ENCODE results near the gene RBM10.

Gene RBM10

GRCh38 chrX:47190445-47191269 lies 45.6 kb downstream of the RBM10 start:
- peak; percentile 92 for DNase-seq (ENCODE audit: low read depth, low spot score)
- H3K4me3 ChIP-seq (ENCODE audit: low read depth, low read length) = peak overlapping the region; percentile 60
- in situ Hi-C loops (cut with HindIII; ENCODE audit: low sequenced_read_pairs) = no loop called here
- no peak for TF ChIP-seq CTCF (IDR thresholded peaks at IDR 0.05; ENCODE audit: low read depth, low read length)

- peak overlapping the region; percentile 60 for H3K4me3 ChIP-seq (ENCODE audit: low read depth, low read length)
- no peak for DNase-seq (ENCODE audit: low read depth, low spot score)
- in situ Hi-C loops (cut with HindIII; ENCODE audit: low sequenced_read_pairs) = no loop called here
- TF ChIP-seq CTCF (IDR thresholded peaks at IDR 0.05; ENCODE audit: low read depth, low read length) = no peak
These were observed 46.3 kb downstream of the RBM10 start for GRCh38 chrX:47191331-47191730.

- DNase-seq (ENCODE audit: low read depth, low spot score) = no peak
- TF ChIP-seq CTCF (IDR thresholded peaks at IDR 0.05; ENCODE audit: low read depth, low read length) = no peak
- H3K4me3 ChIP-seq (ENCODE audit: low read depth, low read length) = peak overlapping the region; percentile 60
- in situ Hi-C loops (cut with HindIII; ENCODE audit: low sequenced_read_pairs) = no loop called here
These were observed 46.9 kb downstream of the RBM10 start for GRCh38 chrX:47191806-47192401.

- H3K4me3 ChIP-seq (ENCODE audit: low read depth, low read length) = peak within 1 kb of the TSS; percentile 98
- peak; percentile 71 for TF ChIP-seq CTCF (IDR thresholded peaks at IDR 0.05; ENCODE audit: low read depth, low read length)
- DNase-seq (ENCODE audit: low read depth, low spot score) = peak; percentile 98
- in situ Hi-C loops (cut with HindIII; ENCODE audit: low sequenced_read_pairs) = no loop called here
These were observed 48.6 kb downstream of the RBM10 start, which contains the start of gene UBA1 for GRCh38 chrX:47193475-47194193. TSS of gene UBA1 (plus strand) at chrX:47193829. CDS start at chrX:47198803, 4,974 bp downstream.

GRCh38 chrX:47194194-47194787 lies 49.3 kb downstream of the RBM10 start:
- peak overlapping the region; percentile 98 for H3K4me3 ChIP-seq (ENCODE audit: low read depth, low read length)
- DNase-seq (ENCODE audit: low read depth, low spot score) = no peak
- TF ChIP-seq CTCF (IDR thresholded peaks at IDR 0.05; ENCODE audit: low read depth, low read length) = no peak
- in situ Hi-C loops (cut with HindIII; ENCODE audit: low sequenced_read_pairs) = no loop called here

GRCh38 chrX:47196098-47196497 lies 51.1 kb downstream of the RBM10 start:
- in situ Hi-C loops (cut with HindIII; ENCODE audit: low sequenced_read_pairs) = no loop called here
- no peak overlapping the region for H3K4me3 ChIP-seq (ENCODE audit: low read depth, low read length)
- no peak for TF ChIP-seq CTCF (IDR thresholded peaks at IDR 0.05; ENCODE audit: low read depth, low read length)
- DNase-seq (ENCODE audit: low read depth, low spot score) = no peak

Data from astrocyte of the spinal cord (primary cell).